Effector memory CD8-positive, alpha-beta T cell (primary cell): Measurements from ENCODE around the gene UNC13D.

Experiments used
- ATAC-seq: fragments of 150-1000 bp; cut with Tn5 transposase; replicated peaks from 2 replicates; pipeline ENCODE4 v1.10.0; 2021; ENCODE audit warnings: mild to moderate bottlenecking, moderate library complexity
- DNase-seq, 3 experiments: peaks; one replicate each; pipeline ENCODE4 v3.0.0; 2021
- H3K27ac Mint-ChIP-seq, 2 donors: one replicate each; pipeline ENCODE4 v1.8.0; 2022; ENCODE audit warnings: mild to moderate bottlenecking in 2 of 2, mixed read lengths in 2 of 2, moderate library complexity in 2 of 2
- H3K27me3 Mint-ChIP-seq, 2 donors: one replicate each; pipeline ENCODE4 v1.8.0; 2022; ENCODE audit warnings: mixed read lengths in 2 of 2
- H3K36me3 Mint-ChIP-seq: one replicate; pipeline ENCODE4 v1.8.0; 2022; ENCODE audit warnings: mild to moderate bottlenecking, moderate library complexity, mixed read lengths; ENCODE audit not compliant: insufficient read depth
- H3K4me1 Mint-ChIP-seq, 2 donors: one replicate each; pipeline ENCODE4 v1.8.0; 2022; ENCODE audit warnings: low read depth in 2 of 2, mixed read lengths in 2 of 2
- H3K4me3 Mint-ChIP-seq, 2 donors: one replicate each; pipeline ENCODE4 v1.8.0; 2022; ENCODE audit warnings: mild to moderate bottlenecking in 2 of 2, mixed read lengths in 2 of 2, moderate library complexity in 2 of 2
- H3K9me3 Mint-ChIP-seq, 2 donors: one replicate each; pipeline ENCODE4 v1.8.0; 2022; ENCODE audit warnings: mixed read lengths in 2 of 2

The UNC13D gene

GRCh38 chr17:75822119-75822799 is 21.9 kb downstream of the UNC13D start:
- H3K4me1 Mint-ChIP-seq = peaks cover 15 to 17% of the 10 kb centered on the region in 2 donors
- H3K27me3 Mint-ChIP-seq = no peaks in the 10 kb centered on the region
- H3K27ac Mint-ChIP-seq = peak overlapping the region; percentile 78 to 92
- H3K4me3 Mint-ChIP-seq = peak overlapping the region in 1 of 2 donors; percentile 21
- peaks cover 27% of the 10 kb centered on the region for H3K36me3 Mint-ChIP-seq
- H3K9me3 Mint-ChIP-seq = no peaks in the 10 kb centered on the region
- ATAC-seq = peak; percentile 85
- DNase-seq = peak in 1 of 3 experiments; percentile 23

DNA sequence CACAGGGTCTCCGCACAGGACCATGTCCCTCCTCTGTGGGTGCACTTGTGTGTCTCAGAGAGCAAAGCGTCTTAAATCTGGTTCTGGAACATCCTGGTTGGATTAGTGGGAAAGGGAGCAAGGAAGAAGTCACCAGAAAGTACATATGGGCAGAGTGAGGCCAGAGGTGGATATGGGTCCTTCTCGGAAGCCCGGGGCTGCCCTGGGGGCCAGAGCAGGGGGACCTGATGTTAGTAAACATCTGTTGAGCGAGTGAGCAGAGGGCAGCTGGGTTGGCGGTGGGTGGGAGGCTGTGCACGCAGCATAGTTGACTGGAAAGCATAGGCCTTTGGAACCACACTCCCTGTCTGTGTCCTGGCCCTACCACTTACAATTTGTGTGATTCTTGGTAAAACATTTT is 22.7 kb downstream of the UNC13D start:
- Mint-ChIP-seq H3K4me3 (no peak overlapping the region), H3K36me3 (peaks cover 22% of the 10 kb centered on the region), H3K9me3 (no peaks in the 10 kb centered on the region), H3K27me3 (no peaks in the 10 kb centered on the region), H3K4me1 (peaks cover 12 to 17% of the 10 kb centered on the region in 2 donors), H3K27ac (peak overlapping the region; percentile 78 to 92)
- ATAC-seq = no peak
- no peak for DNase-seq

- Mint-ChIP-seq H3K4me3 (no peak overlapping the region), H3K27me3 (no peaks in the 10 kb centered on the region), H3K27ac (peak overlapping the region; percentile 78 to 92), H3K36me3 (peaks cover 23% of the 10 kb centered on the region), H3K9me3 (no peaks in the 10 kb centered on the region), H3K4me1 (peaks cover 12 to 17% of the 10 kb centered on the region in 2 donors)
- no peak for ATAC-seq
- no peak for DNase-seq
These were observed 23.8 kb downstream of the UNC13D start for GRCh38 chr17:75820094-75821080.

- Mint-ChIP-seq H3K9me3 (no peaks in the 10 kb centered on the region), H3K36me3 (peaks cover 28% of the 10 kb centered on the region), H3K27me3 (no peaks in the 10 kb centered on the region), H3K4me1 (peaks cover 12 to 17% of the 10 kb centered on the region in 2 donors), H3K4me3 (no peak overlapping the region), H3K27ac (peak overlapping the region in 1 of 2 donors; percentile 92)
- no peak for DNase-seq
- ATAC-seq = no peak
These were observed 24.5 kb downstream of the UNC13D start for GRCh38 chr17:75819678-75820077.

- DNase-seq = no peak
- no peak for ATAC-seq
- no peak overlapping the region for H3K4me3 Mint-ChIP-seq
- H3K27me3 Mint-ChIP-seq = no peaks in the 10 kb centered on the region
- H3K4me1 Mint-ChIP-seq = peaks cover 12 to 17% of the 10 kb centered on the region in 2 donors
- H3K9me3 Mint-ChIP-seq = no peaks in the 10 kb centered on the region
- peaks cover 28% of the 10 kb centered on the region for H3K36me3 Mint-ChIP-seq
- H3K27ac Mint-ChIP-seq = peak overlapping the region in 1 of 2 donors; percentile 92
These were observed 25.1 kb downstream of the UNC13D start for GRCh38 chr17:75819116-75819515.

GRCh38 chr17:75818326-75818885 is 25.8 kb downstream of the UNC13D start:
- H3K4me1 Mint-ChIP-seq = peaks cover 12 to 17% of the 10 kb centered on the region in 2 donors
- no peaks in the 10 kb centered on the region for H3K9me3 Mint-ChIP-seq
- no peak overlapping the region for H3K27ac Mint-ChIP-seq
- no peaks in the 10 kb centered on the region for H3K27me3 Mint-ChIP-seq
- H3K4me3 Mint-ChIP-seq = no peak overlapping the region
- peaks cover 31% of the 10 kb centered on the region for H3K36me3 Mint-ChIP-seq
- ATAC-seq = no peak
- no peak for DNase-seq

- H3K27me3 Mint-ChIP-seq = no peaks in the 10 kb centered on the region
- peak overlapping the region in 1 of 2 donors; percentile 46 for H3K27ac Mint-ChIP-seq
- H3K4me3 Mint-ChIP-seq = no peak overlapping the region
- no peak for ATAC-seq
- H3K36me3 Mint-ChIP-seq = peaks cover 26% of the 10 kb centered on the region
- H3K9me3 Mint-ChIP-seq = no peaks in the 10 kb centered on the region
- DNase-seq = no peak
- peaks cover 12 to 17% of the 10 kb centered on the region in 2 donors for H3K4me1 Mint-ChIP-seq
These were observed 26.6 kb downstream of the UNC13D start for GRCh38 chr17:75817571-75817970.

GRCh38 chr17:75816693-75817092 is 27.5 kb downstream of the UNC13D start:
- peaks cover 8 to 9% of the 10 kb centered on the region in 2 donors for H3K4me1 Mint-ChIP-seq
- peaks cover 25% of the 10 kb centered on the region for H3K36me3 Mint-ChIP-seq
- DNase-seq = no peak
- H3K27ac Mint-ChIP-seq = no peak overlapping the region
- no peaks in the 10 kb centered on the region for H3K9me3 Mint-ChIP-seq
- H3K27me3 Mint-ChIP-seq = no peaks in the 10 kb centered on the region
- no peak for ATAC-seq
- H3K4me3 Mint-ChIP-seq = no peak overlapping the region

GRCh38 chr17:75815399-75815798 is 28.8 kb downstream of the UNC13D start:
- Mint-ChIP-seq H3K27me3 (no peaks in the 10 kb centered on the region), H3K4me1 (peaks cover 1 to 4% of the 10 kb centered on the region in 2 donors), H3K9me3 (no peaks in the 10 kb centered on the region), H3K36me3 (peaks cover 19% of the 10 kb centered on the region), H3K4me3 (no peak overlapping the region), H3K27ac (no peak overlapping the region)
- ATAC-seq (no peak), DNase-seq (no peak)

DNA sequence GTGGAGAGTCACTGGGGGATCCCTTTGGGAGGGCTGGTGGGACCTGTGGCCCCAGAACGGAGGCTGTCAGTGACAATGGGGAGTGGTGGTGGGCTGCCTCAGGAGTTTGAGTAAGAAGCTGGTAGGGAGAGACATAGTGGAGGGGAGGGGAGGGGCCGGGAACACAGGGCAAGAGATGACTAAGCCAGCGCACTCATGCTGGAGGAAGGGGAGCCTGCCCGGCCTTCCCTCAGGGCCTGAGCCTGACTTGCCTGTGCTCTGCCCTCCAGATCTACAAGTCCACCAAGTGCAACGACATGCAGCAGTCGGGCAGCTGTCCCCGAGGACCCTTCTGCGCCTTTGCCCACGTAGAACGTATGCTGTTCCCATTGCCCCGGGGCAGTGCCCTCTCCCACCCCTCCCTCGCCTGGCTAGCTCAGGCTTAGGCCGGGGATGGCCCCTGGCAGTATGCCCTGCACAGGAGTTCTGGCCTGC is 29.3 kb downstream of the UNC13D start:
- H3K9me3 Mint-ChIP-seq = no peaks in the 10 kb centered on the region
- ATAC-seq (no peak), DNase-seq (no peak)
- no peaks in the 10 kb centered on the region for H3K27me3 Mint-ChIP-seq
- no peak overlapping the region for H3K4me3 Mint-ChIP-seq
- peaks cover 1 to 4% of the 10 kb centered on the region in 2 donors for H3K4me1 Mint-ChIP-seq
- H3K36me3 Mint-ChIP-seq = peaks cover 16% of the 10 kb centered on the region
- H3K27ac Mint-ChIP-seq = peak overlapping the region in 1 of 2 donors; percentile 68

DNA sequence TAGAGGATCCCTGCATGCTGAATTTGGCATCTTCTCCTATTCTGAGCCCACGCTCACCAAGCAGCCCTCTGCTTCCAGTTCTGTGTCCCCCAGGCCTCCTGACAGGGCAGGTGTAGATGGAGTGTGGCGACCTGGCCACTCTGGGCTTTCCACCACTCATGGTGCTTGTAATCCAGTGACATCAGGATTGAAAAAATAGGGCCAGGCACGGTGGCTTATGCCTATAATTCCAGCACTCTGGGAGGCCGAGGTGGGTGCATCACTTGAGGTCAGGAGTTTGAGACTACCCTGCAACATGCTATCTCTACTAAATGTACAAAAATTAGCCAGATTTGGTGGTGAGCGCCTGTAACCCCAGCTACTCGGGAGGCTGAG is 30.2 kb downstream of the UNC13D start:
- Mint-ChIP-seq H3K9me3 (no peaks in the 10 kb centered on the region), H3K4me3 (no peak overlapping the region), H3K4me1 (peaks cover 0 to 4% of the 10 kb centered on the region in 2 donors), H3K27ac (no peak overlapping the region), H3K27me3 (no peaks in the 10 kb centered on the region), H3K36me3 (peaks cover 14% of the 10 kb centered on the region)
- DNase-seq = no peak
- no peak for ATAC-seq

GRCh38 chr17:75813081-75814020 is 30.9 kb downstream of the UNC13D start:
- ATAC-seq = no peak
- H3K9me3 Mint-ChIP-seq = no peaks in the 10 kb centered on the region
- H3K4me3 Mint-ChIP-seq = no peak overlapping the region

More at GRCh38 chr17:75813081-75814020, 30.9 kb downstream of the UNC13D start:
- H3K27ac Mint-ChIP-seq = peak overlapping the region in 1 of 2 donors; percentile 14
- H3K27me3 Mint-ChIP-seq = no peaks in the 10 kb centered on the region
- DNase-seq = no peak
- peaks cover 3% of the 10 kb centered on the region in 2 donors for H3K4me1 Mint-ChIP-seq
- H3K36me3 Mint-ChIP-seq = peaks cover 15% of the 10 kb centered on the region
